Measurements from ENCODE around the gene GCK.

DNA sequence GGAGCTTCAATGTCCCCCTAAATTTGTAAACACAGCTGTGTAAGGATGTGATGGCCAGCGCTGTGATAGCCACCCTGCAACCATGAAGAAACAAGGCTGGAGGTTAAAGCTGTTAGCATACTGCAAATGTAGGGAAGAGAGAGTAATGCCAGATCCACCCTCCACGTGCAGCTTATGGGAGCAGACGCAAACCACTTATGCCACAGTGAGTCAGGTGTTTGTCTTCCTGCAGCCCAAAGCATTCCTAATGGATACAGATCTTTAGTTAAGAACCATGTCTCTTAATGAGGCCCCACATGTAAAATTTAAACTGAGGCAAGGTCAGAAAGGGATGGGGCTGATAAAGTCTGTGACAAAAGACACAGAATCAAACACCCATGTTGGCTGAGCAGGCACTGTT, 34.5 kb downstream of the GCK start:
- TF ChIP-seq, protein P1, sequence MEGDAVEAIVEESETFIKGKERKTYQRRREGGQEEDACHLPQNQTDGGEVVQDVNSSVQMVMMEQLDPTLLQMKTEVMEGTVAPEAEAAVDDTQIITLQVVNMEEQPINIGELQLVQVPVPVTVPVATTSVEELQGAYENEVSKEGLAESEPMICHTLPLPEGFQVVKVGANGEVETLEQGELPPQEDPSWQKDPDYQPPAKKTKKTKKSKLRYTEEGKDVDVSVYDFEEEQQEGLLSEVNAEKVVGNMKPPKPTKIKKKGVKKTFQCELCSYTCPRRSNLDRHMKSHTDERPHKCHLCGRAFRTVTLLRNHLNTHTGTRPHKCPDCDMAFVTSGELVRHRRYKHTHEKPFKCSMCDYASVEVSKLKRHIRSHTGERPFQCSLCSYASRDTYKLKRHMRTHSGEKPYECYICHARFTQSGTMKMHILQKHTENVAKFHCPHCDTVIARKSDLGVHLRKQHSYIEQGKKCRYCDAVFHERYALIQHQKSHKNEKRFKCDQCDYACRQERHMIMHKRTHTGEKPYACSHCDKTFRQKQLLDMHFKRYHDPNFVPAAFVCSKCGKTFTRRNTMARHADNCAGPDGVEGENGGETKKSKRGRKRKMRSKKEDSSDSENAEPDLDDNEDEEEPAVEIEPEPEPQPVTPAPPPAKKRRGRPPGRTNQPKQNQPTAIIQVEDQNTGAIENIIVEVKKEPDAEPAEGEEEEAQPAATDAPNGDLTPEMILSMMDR (IDR thresholded peaks at IDR 0.05; ENCODE audit: insufficient read depth, low read length, poor library complexity, severe bottlenecking) = no peak
- no peak for TF ChIP-seq EZH2phosphoT487 (conservative IDR thresholded peaks at IDR 0.05; ENCODE audit: low read length)
